ENCODE results near the gene RIT2.

DNA sequence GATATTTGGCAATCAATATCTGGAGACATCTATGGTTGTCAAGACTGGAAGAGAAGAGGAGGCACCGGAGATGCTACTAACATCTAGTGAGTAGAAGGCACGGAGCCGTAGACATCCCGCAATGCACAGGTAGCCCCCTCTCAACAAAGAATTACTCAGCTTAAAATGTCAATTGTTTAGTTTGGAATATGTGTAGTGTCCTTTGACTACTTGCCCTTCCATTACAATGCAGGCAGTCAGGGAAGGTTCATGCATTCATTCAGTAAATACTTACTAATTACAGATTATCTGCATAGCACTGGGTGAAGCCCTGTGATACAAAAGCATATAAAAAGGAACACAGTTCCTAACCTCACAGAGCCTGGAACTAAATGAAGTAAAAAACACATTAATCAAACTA lies 294.0 kb downstream of the RIT2 start:
- TF ChIP-seq CTCF (IDR thresholded peaks at IDR 0.05 in 4 of 5, conservative IDR thresholded peaks at IDR 0.05 in 1 of 5) (no peak), POLR2A (IDR thresholded peaks at IDR 0.05) (no peak)
